ENCODE data around the gene TLE4. TPM values are rescaled to one million over a fixed set of nuclear protein-coding genes. Genes with fewer than 3 reads are reported as not detected.

The TLE4 gene
- total RNA-seq, 1 donor from 2014 or later, result 58.0 TPM

- peak in 1 of 2 donors; percentile 75 for DNase-seq (ENCODE audit: low spot score in 2 of 2)
- intact Hi-C loops (cut with DNase I), result loop anchor here (2.0 to 5.0 kb wide), 2 partner anchors 112 to 489 kb away; no protein-coding TSS in a partner anchor
- Histone ChIP-seq H3K36me3 (peaks cover 0 to 2% of the 10 kb centered on the region in 2 donors), H3K27me3 (no peaks in the 10 kb centered on the region), H3K4me3 (peak overlapping the region; percentile 96), H3K4me1 (peaks cover 0 to 17% of the 10 kb centered on the region in 2 donors), H3K9me3 (no peaks in the 10 kb centered on the region), H3K27ac (peak overlapping the region; percentile 88 to 96)
- no peak for TF ChIP-seq CTCF (IDR thresholded peaks at IDR 0.05)
Measured at GRCh38 chr9:79572608-79573411, 1.0 kb downstream of the TLE4 start.

GRCh38 chr9:79573412-79573923 is 1.7 kb downstream of the TLE4 start:
- no peaks in the 10 kb centered on the region for H3K27me3 ChIP-seq
- peak overlapping the region; percentile 96 for H3K4me3 ChIP-seq
- peak in 1 of 2 donors; percentile 68 for DNase-seq (ENCODE audit: low spot score in 2 of 2)
- H3K36me3 ChIP-seq, result peaks cover 0 to 2% of the 10 kb centered on the region in 2 donors
- peak overlapping the region; percentile 88 to 96 for H3K27ac ChIP-seq
- no peaks in the 10 kb centered on the region for H3K9me3 ChIP-seq
- intact Hi-C loops (cut with DNase I), result loop anchor here (2.0 to 5.0 kb wide), 2 partner anchors 111 to 489 kb away; no protein-coding TSS in a partner anchor
- peaks cover 0 to 20% of the 10 kb centered on the region in 2 donors for H3K4me1 ChIP-seq
- TF ChIP-seq CTCF (IDR thresholded peaks at IDR 0.05), result no peak

- Histone ChIP-seq H3K27ac (no peak overlapping the region), H3K36me3 (peaks cover 0 to 2% of the 10 kb centered on the region in 2 donors), H3K4me1 (peaks cover 0 to 20% of the 10 kb centered on the region in 2 donors), H3K4me3 (peak overlapping the region; percentile 96), H3K27me3 (no peaks in the 10 kb centered on the region), H3K9me3 (no peaks in the 10 kb centered on the region)
- no peak for TF ChIP-seq CTCF (IDR thresholded peaks at IDR 0.05)
- no peak for DNase-seq (ENCODE audit: low spot score in 2 of 2)
- intact Hi-C loops (cut with DNase I), result loop anchor here (5.0 kb wide), 1 partner anchor 488 kb away; no protein-coding TSS in a partner anchor
Measured at GRCh38 chr9:79574136-79574535, 2.4 kb downstream of the TLE4 start.

GRCh38 chr9:79574781-79575180 is 3.0 kb downstream of the TLE4 start:
- Histone ChIP-seq H3K4me3 (peak overlapping the region in 1 of 2 donors; percentile 96), H3K9me3 (no peaks in the 10 kb centered on the region), H3K4me1 (peaks cover 0 to 20% of the 10 kb centered on the region in 2 donors), H3K27ac (no peak overlapping the region), H3K36me3 (peaks cover 0 to 2% of the 10 kb centered on the region in 2 donors), H3K27me3 (no peaks in the 10 kb centered on the region)
- intact Hi-C loops (cut with DNase I), result loop anchor here (5.0 kb wide), 1 partner anchor 488 kb away; no protein-coding TSS in a partner anchor
- no peak for DNase-seq (ENCODE audit: low spot score in 2 of 2)
- no peak for TF ChIP-seq CTCF (IDR thresholded peaks at IDR 0.05)

GRCh38 chr9:79575547-79575946 is 3.8 kb downstream of the TLE4 start:
- peaks cover 0 to 14% of the 10 kb centered on the region in 2 donors for H3K4me1 ChIP-seq
- H3K36me3 ChIP-seq, result peaks cover 0 to 2% of the 10 kb centered on the region in 2 donors
- no peak for DNase-seq (ENCODE audit: low spot score in 2 of 2)
- H3K9me3 ChIP-seq, result no peaks in the 10 kb centered on the region
- no peak for TF ChIP-seq CTCF (IDR thresholded peaks at IDR 0.05)
- H3K27ac ChIP-seq, result no peak overlapping the region
- H3K27me3 ChIP-seq, result no peaks in the 10 kb centered on the region
- intact Hi-C loops (cut with DNase I), result no loop called here
- no peak overlapping the region for H3K4me3 ChIP-seq

Measured in ascending aorta (tissue), 2 donors.